ENCODE data around the gene LIMS2. TPM values are rescaled to one million over a fixed set of nuclear protein-coding genes. Genes with fewer than 3 reads are reported as not detected.

The LIMS2 gene
- polyA plus RNA-seq, 1 donor (not counting 4 experiments of a cell fraction or from before 2014, with no cell fraction given) = not detected

GRCh38 chr2:127658146-127658545, 17.2 kb downstream of the LIMS2 start:
- Histone ChIP-seq H4K20me1 (ENCODE audit: control insufficient read depth, extremely low read depth, insufficient read depth, low read length) (no peaks in the 10 kb centered on the region), H3K27me3 (ENCODE audit: control insufficient read depth, extremely low read depth, insufficient read depth, low read length) (peaks cover 3% of the 10 kb centered on the region), H3K4me3 (ENCODE audit: control insufficient read depth in 2 of 3, extremely low read depth in 1 of 3, insufficient read depth in 2 of 3, low read depth in 1 of 3, low read length in 3 of 3) (no peak overlapping the region), H3K79me2 (ENCODE audit: control insufficient read depth, insufficient read depth, low read length) (no peaks in the 10 kb centered on the region), H3K9ac (ENCODE audit: control insufficient read depth, extremely low read depth, insufficient read depth, low read length) (no peak overlapping the region), H3K4me2 (ENCODE audit: control insufficient read depth, extremely low read depth, insufficient read depth, low read depth, low read length) (no peak overlapping the region), H3K27ac (ENCODE audit: control insufficient read depth, insufficient read depth, low read length) (no peak overlapping the region), H3K36me3 (ENCODE audit: control insufficient read depth in 2 of 2, extremely low read depth in 1 of 2, insufficient read depth in 2 of 2, low read length in 2 of 2) (no peaks in the 10 kb centered on the region), H3K4me1 (ENCODE audit: control insufficient read depth, extremely low read depth, insufficient read depth, low read length) (peaks cover 5% of the 10 kb centered on the region), H3K9me3 (ENCODE audit: control insufficient read depth, low read depth, low read length) (no peaks in the 10 kb centered on the region), H3K9me1 (ENCODE audit: control insufficient read depth, extremely low read depth, insufficient read depth, low read length) (no peaks in the 10 kb centered on the region), H2AFZ (ENCODE audit: control insufficient read depth, low read length) (no peak overlapping the region)
- DNase-seq (ENCODE audit: low read depth, low spot score) (no peak), FAIRE-seq (no peak)
- TF ChIP-seq EZH2 (IDR thresholded peaks at IDR 0.05; ENCODE audit: low read length) = no peak
- TF ChIP-seq, protein P1, sequence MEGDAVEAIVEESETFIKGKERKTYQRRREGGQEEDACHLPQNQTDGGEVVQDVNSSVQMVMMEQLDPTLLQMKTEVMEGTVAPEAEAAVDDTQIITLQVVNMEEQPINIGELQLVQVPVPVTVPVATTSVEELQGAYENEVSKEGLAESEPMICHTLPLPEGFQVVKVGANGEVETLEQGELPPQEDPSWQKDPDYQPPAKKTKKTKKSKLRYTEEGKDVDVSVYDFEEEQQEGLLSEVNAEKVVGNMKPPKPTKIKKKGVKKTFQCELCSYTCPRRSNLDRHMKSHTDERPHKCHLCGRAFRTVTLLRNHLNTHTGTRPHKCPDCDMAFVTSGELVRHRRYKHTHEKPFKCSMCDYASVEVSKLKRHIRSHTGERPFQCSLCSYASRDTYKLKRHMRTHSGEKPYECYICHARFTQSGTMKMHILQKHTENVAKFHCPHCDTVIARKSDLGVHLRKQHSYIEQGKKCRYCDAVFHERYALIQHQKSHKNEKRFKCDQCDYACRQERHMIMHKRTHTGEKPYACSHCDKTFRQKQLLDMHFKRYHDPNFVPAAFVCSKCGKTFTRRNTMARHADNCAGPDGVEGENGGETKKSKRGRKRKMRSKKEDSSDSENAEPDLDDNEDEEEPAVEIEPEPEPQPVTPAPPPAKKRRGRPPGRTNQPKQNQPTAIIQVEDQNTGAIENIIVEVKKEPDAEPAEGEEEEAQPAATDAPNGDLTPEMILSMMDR (optimal IDR thresholded peaks at IDR 0.05 in 1 of 3, IDR thresholded peaks at IDR 0.05 in 1 of 3, conservative IDR thresholded peaks at IDR 0.05 in 1 of 3; ENCODE audit: extremely low read depth in 1 of 3, insufficient read depth in 2 of 3, low read length in 3 of 3) = no peak
- dilution Hi-C loops (cut with MboI; ENCODE audit: extremely low pct_ligation_motif_present, low sequenced_read_pairs) = no loop called here

DNA sequence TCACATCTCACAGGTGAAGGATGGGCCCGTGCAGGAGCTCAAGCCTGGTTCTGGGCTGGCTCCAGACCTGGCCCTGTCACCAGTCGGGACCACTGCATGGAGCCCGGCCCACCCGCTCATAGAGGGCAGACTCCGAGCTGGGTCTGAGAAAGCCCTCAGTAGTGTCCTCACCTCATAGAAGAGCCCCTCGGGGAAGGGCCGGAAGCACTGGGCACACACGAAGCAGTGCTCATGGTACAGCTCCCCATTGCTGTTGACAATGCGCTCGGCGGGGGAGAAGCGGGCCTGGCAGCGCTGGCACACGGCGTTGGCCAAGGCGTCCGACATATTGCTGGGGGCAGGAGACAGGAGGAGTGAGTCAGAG, 18.1 kb downstream of the LIMS2 start:
- Histone ChIP-seq H3K9me1 (ENCODE audit: control insufficient read depth, extremely low read depth, insufficient read depth, low read length) (no peaks in the 10 kb centered on the region), H3K4me1 (ENCODE audit: control insufficient read depth, extremely low read depth, insufficient read depth, low read length) (peaks cover 2% of the 10 kb centered on the region), H3K27ac (ENCODE audit: control insufficient read depth, insufficient read depth, low read length) (no peak overlapping the region), H3K9me3 (ENCODE audit: control insufficient read depth, low read depth, low read length) (no peaks in the 10 kb centered on the region), H3K27me3 (ENCODE audit: control insufficient read depth, extremely low read depth, insufficient read depth, low read length) (no peaks in the 10 kb centered on the region), H4K20me1 (ENCODE audit: control insufficient read depth, extremely low read depth, insufficient read depth, low read length) (no peaks in the 10 kb centered on the region), H3K4me2 (ENCODE audit: control insufficient read depth, extremely low read depth, insufficient read depth, low read depth, low read length) (no peak overlapping the region), H3K36me3 (ENCODE audit: control insufficient read depth in 2 of 2, extremely low read depth in 1 of 2, insufficient read depth in 2 of 2, low read length in 2 of 2) (no peaks in the 10 kb centered on the region), H3K4me3 (ENCODE audit: control insufficient read depth in 2 of 3, extremely low read depth in 1 of 3, insufficient read depth in 2 of 3, low read depth in 1 of 3, low read length in 3 of 3) (no peak overlapping the region), H2AFZ (ENCODE audit: control insufficient read depth, low read length) (no peak overlapping the region), H3K79me2 (ENCODE audit: control insufficient read depth, insufficient read depth, low read length) (no peaks in the 10 kb centered on the region), H3K9ac (ENCODE audit: control insufficient read depth, extremely low read depth, insufficient read depth, low read length) (no peak overlapping the region)
- dilution Hi-C loops (cut with MboI; ENCODE audit: extremely low pct_ligation_motif_present, low sequenced_read_pairs) = no loop called here
- FAIRE-seq (no peak), DNase-seq (ENCODE audit: low read depth, low spot score) (no peak)
- TF ChIP-seq, protein P1 (optimal IDR thresholded peaks at IDR 0.05 in 1 of 3, IDR thresholded peaks at IDR 0.05 in 1 of 3, conservative IDR thresholded peaks at IDR 0.05 in 1 of 3; ENCODE audit: extremely low read depth in 1 of 3, insufficient read depth in 2 of 3, low read length in 3 of 3) = no peak
- TF ChIP-seq EZH2 (IDR thresholded peaks at IDR 0.05; ENCODE audit: low read length) = no peak
